Activated CD4-positive, alpha-beta memory T cell treated with anti-CD3 and anti-CD28 coated beads, Interleukin-2, amount 10 ng/mL, durations not matched to agents 7 days and 5 days (primary cell): ENCODE results near the gene PTPN4. TPM values are rescaled to one million over a fixed set of nuclear protein-coding genes. Genes with fewer than 3 reads are reported as not detected.
"Not testable (repeated sequence)": the region's sequence is repeated elsewhere in the genome, so short reads cannot be mapped to it uniquely, and the experiment has no call there.

Experiments used
- CTCF ChIA-PET: fragments of 350-600 bp; sonication (Branson Sonifier 250); formaldehyde crosslinking; loops from one replicate; lab custom pipeline; 2021; ENCODE audit warnings: antibody characterized with exemption, inconsistent platforms; lab: Charles Lee
- POLR2A ChIA-PET: fragments of 350-600 bp; sonication (Branson Sonifier 250); formaldehyde crosslinking; loops from one replicate; lab custom pipeline; 2021; ENCODE audit warnings: antibody characterized with exemption; lab: Charles Lee
- DNase-seq: peaks from one replicate; pipeline ENCODE4 v3.0.0-alpha.2; 2020
- H3K27ac Mint-ChIP-seq: one replicate; pipeline ENCODE4 v1.8.0; 2021; ENCODE audit warnings: mild to moderate bottlenecking, mixed read lengths
- H3K27me3 Mint-ChIP-seq: one replicate; pipeline ENCODE4 v1.8.0; 2021; ENCODE audit warnings: mixed read lengths
- H3K36me3 Mint-ChIP-seq: one replicate; pipeline ENCODE4 v1.8.0; 2021; ENCODE audit warnings: low read depth, mixed read lengths
- H3K4me1 Mint-ChIP-seq: one replicate; pipeline ENCODE4 v1.8.0; 2021; ENCODE audit warnings: mixed read lengths
- H3K4me3 Mint-ChIP-seq: one replicate; pipeline ENCODE4 v1.8.0; 2021; ENCODE audit warnings: mild to moderate bottlenecking, mixed read lengths
- H3K9me3 Mint-ChIP-seq: one replicate; pipeline ENCODE4 v1.8.0; 2021; ENCODE audit warnings: mixed read lengths
- total RNA-seq, 2 experiments: library from RNA; stranded (reverse); gene quantifications; one replicate each; pipeline ENCODE4 v1.2.3, GENCODE V29; 2021

The PTPN4 gene
- total RNA-seq, 2 experiments from 2014 or later = 78.7 to 84.5 TPM

GRCh38 chr2:119774026-119774425 is 14.3 kb downstream of the PTPN4 start:
- CTCF ChIA-PET = interaction anchor here (0.7 kb wide), 1 partner anchor 49 kb away, joined by 3 read pairs; no protein-coding TSS in a partner anchor
- no peaks in the 10 kb centered on the region for H3K27me3 Mint-ChIP-seq
- peaks cover 7% of the 10 kb centered on the region for H3K36me3 Mint-ChIP-seq

DNA sequence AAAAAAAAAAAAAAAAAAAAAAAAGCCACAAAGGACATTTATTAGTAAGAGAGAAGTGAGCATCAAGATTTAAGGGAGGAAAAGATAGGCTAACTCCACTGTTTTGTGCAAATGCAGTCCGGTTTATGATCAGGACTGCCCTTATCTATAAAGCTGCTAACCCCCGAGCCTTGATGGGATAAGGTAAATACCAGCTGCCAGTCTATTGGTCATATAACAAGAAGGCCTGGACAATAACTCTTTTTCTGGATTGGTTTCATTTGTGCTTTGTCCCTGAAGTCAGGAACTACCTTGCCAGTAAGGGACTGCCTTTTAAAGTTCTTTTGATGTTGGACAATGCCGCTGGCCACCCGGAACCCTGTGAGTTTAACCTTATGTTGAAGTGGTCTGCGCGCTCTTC is 15.4 kb downstream of the PTPN4 start:
- H3K4me3 Mint-ChIP-seq = no peak overlapping the region
- ChIA-PET CTCF (no interaction called here), POLR2A (interaction anchor here (1.6 kb wide), 1 partner anchor 14 kb away, joined by 5 read pairs; no protein-coding TSS in a partner anchor)
- peaks cover 4% of the 10 kb centered on the region for H3K4me1 Mint-ChIP-seq
- H3K27me3 Mint-ChIP-seq = no peaks in the 10 kb centered on the region
- no peak overlapping the region for H3K27ac Mint-ChIP-seq
- DNase-seq = no peak
- peaks cover 7% of the 10 kb centered on the region for H3K36me3 Mint-ChIP-seq
- H3K9me3 Mint-ChIP-seq = peaks cover 1% of the 10 kb centered on the region

More at GRCh38 chr2:119774026-119774425, 14.3 kb downstream of the PTPN4 start:
- H3K27ac Mint-ChIP-seq = no peak overlapping the region
- POLR2A ChIA-PET = interaction anchor here (1.6 kb wide), 1 partner anchor 13 kb away, joined by 5 read pairs; no protein-coding TSS in a partner anchor
- H3K9me3 Mint-ChIP-seq = peaks cover 1% of the 10 kb centered on the region
- H3K4me1 Mint-ChIP-seq = peaks cover 4% of the 10 kb centered on the region
- H3K4me3 Mint-ChIP-seq = no peak overlapping the region
- no peak for DNase-seq

- peaks cover 2% of the 10 kb centered on the region for H3K4me1 Mint-ChIP-seq
- no peak for DNase-seq
- peaks cover 4% of the 10 kb centered on the region for H3K9me3 Mint-ChIP-seq
- ChIA-PET POLR2A (no interaction called here), CTCF (interaction anchor here (1.3 kb wide), 1 partner anchor 79 kb away, joined by 3 read pairs; no protein-coding TSS in a partner anchor)
- no peaks in the 10 kb centered on the region for H3K36me3 Mint-ChIP-seq
- H3K27me3 Mint-ChIP-seq = no peaks in the 10 kb centered on the region
- no peak overlapping the region for H3K4me3 Mint-ChIP-seq
- H3K27ac Mint-ChIP-seq = no peak overlapping the region
Observed at GRCh38 chr2:119782308-119783027, 22.7 kb downstream of the PTPN4 start.

DNA sequence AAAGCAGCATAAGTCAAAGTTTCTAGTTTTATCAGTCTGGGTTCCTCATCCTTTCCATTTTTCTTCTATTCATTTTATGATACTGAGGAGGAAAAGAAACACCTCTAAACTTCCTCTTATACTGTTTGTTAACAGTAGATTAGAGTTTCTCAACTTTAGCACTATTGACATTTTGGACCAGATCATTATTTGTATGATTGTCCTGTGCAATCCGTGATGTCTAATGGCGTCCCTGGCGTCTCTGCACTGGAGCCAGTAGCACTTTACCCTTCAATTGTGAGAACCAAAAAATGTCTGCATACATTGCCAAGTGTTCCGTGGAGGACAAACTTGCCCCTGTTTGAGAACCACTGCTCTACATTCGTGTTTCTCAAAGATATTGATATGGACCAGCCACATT is 25.2 kb downstream of the PTPN4 start:
- Mint-ChIP-seq H3K4me1 (peaks cover 2% of the 10 kb centered on the region), H3K27me3 (no peaks in the 10 kb centered on the region), H3K27ac (no peak overlapping the region), H3K4me3 (no peak overlapping the region), H3K9me3 (peaks cover 8% of the 10 kb centered on the region), H3K36me3 (peaks cover 5% of the 10 kb centered on the region)
- ChIA-PET POLR2A (no interaction called here), CTCF (no interaction called here)
- DNase-seq = no peak

DNA sequence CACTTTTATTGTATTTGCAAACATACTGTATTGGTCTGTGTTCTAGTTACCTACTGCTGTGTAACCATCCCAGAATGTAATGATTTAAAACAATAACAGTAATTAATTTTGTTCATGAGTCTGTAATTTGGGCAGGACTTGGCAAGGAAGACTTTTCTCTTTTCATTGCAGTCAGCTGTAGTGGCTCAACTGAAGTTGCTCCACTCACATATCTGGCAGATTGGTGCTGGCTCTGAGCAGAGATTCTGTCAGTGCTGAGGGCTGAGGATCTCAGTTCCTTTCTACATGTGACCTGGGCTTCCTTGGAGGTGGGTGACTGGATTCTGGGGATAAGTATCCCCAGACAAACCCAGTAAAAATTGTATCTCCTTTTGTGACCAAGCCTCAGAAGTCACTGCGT is 26.6 kb downstream of the PTPN4 start:
- no peak for DNase-seq
- ChIA-PET CTCF (no interaction called here), POLR2A (no interaction called here)
- H3K36me3 Mint-ChIP-seq = peaks cover 13% of the 10 kb centered on the region
- peaks cover 2% of the 10 kb centered on the region for H3K4me1 Mint-ChIP-seq
- no peak overlapping the region for H3K27ac Mint-ChIP-seq
- no peak overlapping the region for H3K4me3 Mint-ChIP-seq
- H3K9me3 Mint-ChIP-seq = peaks cover 15% of the 10 kb centered on the region
- H3K27me3 Mint-ChIP-seq = no peaks in the 10 kb centered on the region

GRCh38 chr2:119788752-119789151 is 29.0 kb downstream of the PTPN4 start:
- ChIA-PET POLR2A (no interaction called here), CTCF (no interaction called here)
- Mint-ChIP-seq H3K4me1 (peaks cover under 1% of the 10 kb centered on the region), H3K27me3 (no peaks in the 10 kb centered on the region), H3K4me3 (no peak overlapping the region), H3K9me3 (peaks cover 31% of the 10 kb centered on the region), H3K36me3 (peaks cover 33% of the 10 kb centered on the region), H3K27ac (no peak overlapping the region)
- DNase-seq = no peak

DNA sequence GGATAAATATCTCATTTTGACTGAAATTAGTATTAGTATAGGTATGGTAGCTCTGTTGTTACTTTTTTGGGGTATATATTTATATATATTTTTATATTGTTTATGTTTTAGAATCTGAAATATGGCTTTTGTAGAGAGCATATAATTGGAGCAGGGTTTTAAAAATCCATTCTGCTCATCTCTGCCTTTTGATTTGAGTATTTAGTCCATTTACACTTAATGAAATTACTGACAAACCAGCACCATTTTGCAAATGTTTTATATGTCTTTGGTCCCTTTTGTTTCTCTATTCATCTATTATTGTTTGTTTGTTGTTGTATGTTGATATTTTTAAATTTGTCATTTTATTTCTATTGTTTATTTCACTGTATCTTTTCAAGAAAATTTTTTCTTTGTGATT is 30.7 kb downstream of the PTPN4 start:
- peaks cover 37% of the 10 kb centered on the region for H3K9me3 Mint-ChIP-seq
- H3K4me1 Mint-ChIP-seq = no peaks in the 10 kb centered on the region
- H3K27ac Mint-ChIP-seq = no peak overlapping the region
- no peak for DNase-seq
- ChIA-PET CTCF (no interaction called here), POLR2A (no interaction called here)
- H3K27me3 Mint-ChIP-seq = no peaks in the 10 kb centered on the region
- peaks cover 44% of the 10 kb centered on the region for H3K36me3 Mint-ChIP-seq
- H3K4me3 Mint-ChIP-seq = no peak overlapping the region

GRCh38 chr2:119792907-119793312 is 33.2 kb downstream of the PTPN4 start:
- DNase-seq = no peak
- Mint-ChIP-seq H3K9me3 (peaks cover 37% of the 10 kb centered on the region), H3K27ac (no peak overlapping the region), H3K36me3 (peaks cover 47% of the 10 kb centered on the region), H3K4me3 (no peak overlapping the region), H3K27me3 (no peaks in the 10 kb centered on the region), H3K4me1 (no peaks in the 10 kb centered on the region)
- POLR2A ChIA-PET = no interaction called here
- CTCF ChIA-PET = no interaction called here

- no peak for DNase-seq
- H3K4me1 Mint-ChIP-seq = no peaks in the 10 kb centered on the region
- peaks cover 44% of the 10 kb centered on the region for H3K36me3 Mint-ChIP-seq
- ChIA-PET CTCF (no interaction called here), POLR2A (no interaction called here)
- H3K4me3 Mint-ChIP-seq = no peak overlapping the region
- H3K27ac Mint-ChIP-seq = no peak overlapping the region
- H3K27me3 Mint-ChIP-seq = no peaks in the 10 kb centered on the region
- H3K9me3 Mint-ChIP-seq = peaks cover 35% of the 10 kb centered on the region
Observed at GRCh38 chr2:119794237-119794636, 34.5 kb downstream of the PTPN4 start.

GRCh38 chr2:119795309-119796303 is 35.9 kb downstream of the PTPN4 start:
- ChIA-PET POLR2A (no interaction called here), CTCF (no interaction called here)

DNA sequence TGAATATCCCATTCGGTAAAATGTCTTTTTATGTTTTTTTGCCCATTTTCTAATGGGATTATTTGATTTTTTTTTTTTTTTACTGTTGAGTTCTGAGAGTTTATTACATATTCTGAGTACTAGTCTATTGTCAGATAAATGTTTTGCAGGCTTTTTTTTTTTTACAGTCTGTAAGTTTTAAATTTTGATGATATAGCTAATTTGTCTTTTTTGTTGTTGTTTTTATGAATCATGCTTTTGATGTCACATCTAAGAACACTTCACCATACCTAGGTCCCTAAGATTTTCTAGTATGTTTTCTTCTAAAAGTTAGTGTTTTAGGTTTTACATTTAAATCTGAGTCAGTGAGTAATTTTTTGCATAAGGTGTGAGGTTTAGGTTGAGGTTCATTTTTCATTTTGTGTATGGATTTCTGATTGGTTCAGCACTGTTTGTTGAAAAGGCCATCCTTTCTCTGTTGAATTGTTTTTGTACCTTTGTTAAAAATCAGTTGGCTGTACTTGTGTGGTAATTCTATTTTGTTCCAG is 40.7 kb downstream of the PTPN4 start:
- CTCF ChIA-PET = interaction anchor here (0.9 kb wide), 1 partner anchor 13 kb away, joined by 3 read pairs; no protein-coding TSS in a partner anchor
- peaks cover 9% of the 10 kb centered on the region for H3K9me3 Mint-ChIP-seq

More at GRCh38 chr2:119795309-119796303, 35.9 kb downstream of the PTPN4 start:
- Mint-ChIP-seq H3K4me1 (peaks cover 2% of the 10 kb centered on the region), H3K4me3 (no peak overlapping the region), H3K27ac (no peak overlapping the region), H3K9me3 (peaks cover 29% of the 10 kb centered on the region), H3K27me3 (no peaks in the 10 kb centered on the region), H3K36me3 (peaks cover 38% of the 10 kb centered on the region)
- no peak for DNase-seq

GRCh38 chr2:119801040-119801439 is 41.3 kb downstream of the PTPN4 start:
- H3K4me1 Mint-ChIP-seq = peaks cover 20% of the 10 kb centered on the region
- no peaks in the 10 kb centered on the region for H3K27me3 Mint-ChIP-seq
- POLR2A ChIA-PET = no interaction called here

More for the DNA sequence above, 40.7 kb downstream of the PTPN4 start:
- Mint-ChIP-seq H3K4me1 (peaks cover 20% of the 10 kb centered on the region), H3K27ac (no peak overlapping the region), H3K27me3 (no peaks in the 10 kb centered on the region), H3K36me3 (peaks cover 17% of the 10 kb centered on the region), H3K4me3 (no peak overlapping the region)
- POLR2A ChIA-PET = no interaction called here
- DNase-seq = no peak

GRCh38 chr2:119801989-119802388 is 42.3 kb downstream of the PTPN4 start:
- H3K27me3 Mint-ChIP-seq, CTCF ChIA-PET: not testable (repeated sequence)
- peaks cover 20% of the 10 kb centered on the region for H3K4me1 Mint-ChIP-seq

More at GRCh38 chr2:119801040-119801439, 41.3 kb downstream of the PTPN4 start:
- DNase-seq = no peak
- no peak overlapping the region for H3K27ac Mint-ChIP-seq
- peaks cover 15% of the 10 kb centered on the region for H3K9me3 Mint-ChIP-seq
- CTCF ChIA-PET = no interaction called here
- no peak overlapping the region for H3K4me3 Mint-ChIP-seq
- peaks cover 23% of the 10 kb centered on the region for H3K36me3 Mint-ChIP-seq

More at GRCh38 chr2:119801989-119802388, 42.3 kb downstream of the PTPN4 start:
- DNase-seq, POLR2A ChIA-PET, H3K27ac Mint-ChIP-seq, H3K4me3 Mint-ChIP-seq: not testable (repeated sequence)
- peaks cover 17% of the 10 kb centered on the region for H3K9me3 Mint-ChIP-seq
- H3K36me3 Mint-ChIP-seq = peaks cover 28% of the 10 kb centered on the region
